VCaP (cell line): ENCODE results near the gene CMIP.

ENCODE experiments used
- H3K27ac ChIP-seq: fragments of 450-650 bp; 2 replicates; pipeline ENCODE4 v1.5.1; 2017
- CTCF ChIP-seq: fragments of 450-650 bp; conservative IDR thresholded peaks from 2 replicates; pipeline ENCODE4 v1.5.1; 2017; ENCODE audit warnings: mild to moderate bottlenecking, moderate library complexity

Gene CMIP

GRCh38 chr16:81551821-81552304, 107.3 kb downstream of the CMIP start:
- no peak overlapping the region for H3K27ac ChIP-seq
- no peak for TF ChIP-seq CTCF

GRCh38 chr16:81552743-81553079, 108.1 kb downstream of the CMIP start:
- TF ChIP-seq CTCF, result no peak
- no peak overlapping the region for H3K27ac ChIP-seq

GRCh38 chr16:81553080-81553813, 108.6 kb downstream of the CMIP start:
- no peak for TF ChIP-seq CTCF
- no peak overlapping the region for H3K27ac ChIP-seq

GRCh38 chr16:81553814-81554675, 109.4 kb downstream of the CMIP start:
- no peak overlapping the region for H3K27ac ChIP-seq
- TF ChIP-seq CTCF, result no peak

- H3K27ac ChIP-seq, result no peak overlapping the region
- TF ChIP-seq CTCF, result no peak
These were observed 110.4 kb downstream of the CMIP start for GRCh38 chr16:81554979-81555378.

- TF ChIP-seq CTCF, result no peak
- H3K27ac ChIP-seq, result no peak overlapping the region
These were observed 111.1 kb downstream of the CMIP start for GRCh38 chr16:81555660-81556059.

- no peak for TF ChIP-seq CTCF
- H3K27ac ChIP-seq, result no peak overlapping the region
These were observed 112.2 kb downstream of the CMIP start for GRCh38 chr16:81556715-81557284.
